Measurements from ENCODE around the gene FUCA1. TPM values are rescaled to one million over a fixed set of nuclear protein-coding genes. Genes with fewer than 3 reads are reported as not detected.

Gene FUCA1
- total RNA-seq, 1 donor from 2014 or later, result 12.6 TPM

DNA sequence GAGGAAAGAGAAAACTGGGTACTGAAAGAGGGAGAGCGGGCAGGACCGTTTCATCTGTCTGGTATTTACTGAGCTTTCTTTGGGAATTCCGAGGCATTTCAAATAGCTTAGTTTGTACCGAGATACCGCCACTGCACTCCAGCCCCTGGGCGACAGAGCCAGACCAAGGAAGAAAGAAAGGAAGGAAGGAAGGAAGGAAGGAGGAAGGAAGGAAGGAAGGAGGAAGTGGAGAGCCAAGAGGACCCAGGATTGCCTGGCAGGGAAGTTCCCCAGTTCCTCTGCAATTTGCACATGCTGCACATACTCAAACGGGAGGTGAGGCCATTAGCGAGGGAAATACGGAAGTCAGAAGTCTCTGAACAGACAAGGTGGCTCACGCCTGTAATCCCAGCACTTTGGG is 961 bp upstream of the FUCA1 start:
- H3K27me3 Mint-ChIP-seq (ENCODE audit: insufficient read depth, low read depth), result peaks cover 28% of the 10 kb centered on the region
- no peaks in the 10 kb centered on the region for H3K36me3 Mint-ChIP-seq
- H3K4me3 ChIP-seq, result no peak overlapping the region
- TF ChIP-seq EZH2 (IDR thresholded peaks at IDR 0.05) (no peak), EZH2phosphoT487 (IDR thresholded peaks at IDR 0.05) (no peak)
- TF ChIP-seq, protein P1, sequence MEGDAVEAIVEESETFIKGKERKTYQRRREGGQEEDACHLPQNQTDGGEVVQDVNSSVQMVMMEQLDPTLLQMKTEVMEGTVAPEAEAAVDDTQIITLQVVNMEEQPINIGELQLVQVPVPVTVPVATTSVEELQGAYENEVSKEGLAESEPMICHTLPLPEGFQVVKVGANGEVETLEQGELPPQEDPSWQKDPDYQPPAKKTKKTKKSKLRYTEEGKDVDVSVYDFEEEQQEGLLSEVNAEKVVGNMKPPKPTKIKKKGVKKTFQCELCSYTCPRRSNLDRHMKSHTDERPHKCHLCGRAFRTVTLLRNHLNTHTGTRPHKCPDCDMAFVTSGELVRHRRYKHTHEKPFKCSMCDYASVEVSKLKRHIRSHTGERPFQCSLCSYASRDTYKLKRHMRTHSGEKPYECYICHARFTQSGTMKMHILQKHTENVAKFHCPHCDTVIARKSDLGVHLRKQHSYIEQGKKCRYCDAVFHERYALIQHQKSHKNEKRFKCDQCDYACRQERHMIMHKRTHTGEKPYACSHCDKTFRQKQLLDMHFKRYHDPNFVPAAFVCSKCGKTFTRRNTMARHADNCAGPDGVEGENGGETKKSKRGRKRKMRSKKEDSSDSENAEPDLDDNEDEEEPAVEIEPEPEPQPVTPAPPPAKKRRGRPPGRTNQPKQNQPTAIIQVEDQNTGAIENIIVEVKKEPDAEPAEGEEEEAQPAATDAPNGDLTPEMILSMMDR (IDR thresholded peaks at IDR 0.05), result no peak
- no peaks in the 10 kb centered on the region for H3K79me2 ChIP-seq (ENCODE audit: low read depth)
- no peak overlapping the region for H3K27ac Mint-ChIP-seq
- H2AFZ ChIP-seq (replicated peaks), result no peak overlapping the region
- DNase-seq (ENCODE audit: low spot score), result no peak
- peaks cover 11% of the 10 kb centered on the region for H3K4me1 Mint-ChIP-seq
- no peak overlapping the region for H3K27ac ChIP-seq
- H3K4me1 ChIP-seq, result peaks cover 5% of the 10 kb centered on the region
- peaks cover 45% of the 10 kb centered on the region for H3K27me3 ChIP-seq
- H3K4me3 Mint-ChIP-seq, result peak overlapping the region; percentile 88
- no peak overlapping the region for H3K4me2 ChIP-seq
- H3F3A ChIP-seq (ENCODE audit: low read depth), result no peaks in the 10 kb centered on the region
- no peaks in the 10 kb centered on the region for H3K36me3 ChIP-seq
- no peaks in the 10 kb centered on the region for H3K9me3 ChIP-seq (ENCODE audit: low read depth)
- peaks cover 7% of the 10 kb centered on the region for H4K20me1 ChIP-seq (ENCODE audit: low read depth)
- no peaks in the 10 kb centered on the region for H3K9me3 Mint-ChIP-seq
- no peak overlapping the region for H3K9ac ChIP-seq

DNA sequence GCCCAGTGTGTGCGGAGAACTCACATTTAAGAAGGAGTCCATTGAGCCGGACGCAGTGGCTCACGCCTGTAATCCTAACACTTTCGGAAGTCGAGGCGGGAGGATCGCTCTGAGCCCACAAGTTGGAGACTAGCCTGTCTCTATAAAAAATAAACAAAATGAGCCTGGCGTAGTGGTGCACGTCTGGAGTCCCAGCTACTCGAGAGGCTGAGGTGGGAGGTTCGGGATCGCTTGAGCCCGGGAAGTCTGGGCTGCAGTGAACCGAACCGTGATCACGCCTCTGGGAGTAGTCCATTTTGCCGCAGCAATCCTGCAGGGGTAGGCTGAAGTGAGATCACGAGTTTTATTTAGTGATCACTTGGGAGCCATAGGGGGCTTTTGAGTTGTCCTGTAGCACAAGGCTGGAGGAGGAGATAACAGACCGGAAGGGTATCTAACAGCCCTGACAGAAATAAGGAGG is 497 bp upstream of the FUCA1 start:
- Mint-ChIP-seq H3K4me1 (peaks cover 11% of the 10 kb centered on the region), H3K27ac (peak overlapping the region; percentile 4), H3K36me3 (no peaks in the 10 kb centered on the region), H3K27me3 (ENCODE audit: insufficient read depth, low read depth) (peaks cover 28% of the 10 kb centered on the region), H3K4me3 (peak overlapping the region; percentile 88), H3K9me3 (no peaks in the 10 kb centered on the region)
- Histone ChIP-seq H3K9me3 (ENCODE audit: low read depth) (no peaks in the 10 kb centered on the region), H2AFZ (replicated peaks) (peak overlapping the region; percentile 77), H4K20me1 (ENCODE audit: low read depth) (peaks cover 7% of the 10 kb centered on the region), H3K27ac (no peak overlapping the region), H3K36me3 (no peaks in the 10 kb centered on the region), H3F3A (ENCODE audit: low read depth) (no peaks in the 10 kb centered on the region), H3K79me2 (ENCODE audit: low read depth) (no peaks in the 10 kb centered on the region), H3K9ac (no peak overlapping the region), H3K27me3 (peaks cover 45% of the 10 kb centered on the region), H3K4me3 (peak overlapping the region; percentile 60), H3K4me1 (peaks cover 5% of the 10 kb centered on the region), H3K4me2 (peak overlapping the region; percentile 46)
- no peak for TF ChIP-seq EZH2 (IDR thresholded peaks at IDR 0.05)
- TF ChIP-seq, protein P1 (IDR thresholded peaks at IDR 0.05), result no peak
- no peak for TF ChIP-seq EZH2phosphoT487 (IDR thresholded peaks at IDR 0.05)
- DNase-seq (ENCODE audit: low spot score), result no peak

DNA sequence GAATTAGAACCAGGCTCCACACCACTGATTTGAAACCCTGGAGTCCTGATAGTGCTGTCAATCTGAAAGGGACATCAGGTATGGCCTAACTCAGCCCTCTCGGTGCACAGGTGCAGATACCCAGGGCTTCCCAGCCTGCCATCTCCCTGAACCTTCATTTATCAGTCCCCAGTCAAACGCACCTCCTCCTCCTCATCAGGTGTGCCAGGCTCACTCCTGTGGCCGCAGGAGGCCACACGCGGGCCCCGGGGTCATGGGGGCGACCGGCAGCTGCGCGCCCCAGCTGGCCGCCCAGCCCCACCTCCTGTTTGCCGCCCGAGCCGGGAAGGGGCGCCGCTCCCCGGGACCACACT is 572 bp downstream of the FUCA1 start:
- no peaks in the 10 kb centered on the region for H3F3A ChIP-seq (ENCODE audit: low read depth)
- H3K4me1 ChIP-seq, result peaks cover 5% of the 10 kb centered on the region
- peaks cover 7% of the 10 kb centered on the region for H4K20me1 ChIP-seq (ENCODE audit: low read depth)
- H3K27ac ChIP-seq, result no peak overlapping the region
- Mint-ChIP-seq H3K36me3 (no peaks in the 10 kb centered on the region), H3K27ac (no peak overlapping the region), H3K4me1 (peaks cover 11% of the 10 kb centered on the region), H3K27me3 (ENCODE audit: insufficient read depth, low read depth) (peaks cover 28% of the 10 kb centered on the region), H3K4me3 (peak overlapping the region; percentile 88), H3K9me3 (no peaks in the 10 kb centered on the region)
- H3K36me3 ChIP-seq, result no peaks in the 10 kb centered on the region
- peaks cover 45% of the 10 kb centered on the region for H3K27me3 ChIP-seq
- DNase-seq (ENCODE audit: low spot score), result no peak
- H2AFZ ChIP-seq (replicated peaks), result peak overlapping the region; percentile 65
- no peak overlapping the region for H3K9ac ChIP-seq
- peak overlapping the region; percentile 60 for H3K4me3 ChIP-seq
- peak overlapping the region; percentile 83 for H3K4me2 ChIP-seq
- TF ChIP-seq, protein P1 (IDR thresholded peaks at IDR 0.05), result no peak
- TF ChIP-seq EZH2phosphoT487 (IDR thresholded peaks at IDR 0.05) (no peak), EZH2 (IDR thresholded peaks at IDR 0.05) (no peak)
- H3K9me3 ChIP-seq (ENCODE audit: low read depth), result no peaks in the 10 kb centered on the region
- H3K79me2 ChIP-seq (ENCODE audit: low read depth), result no peaks in the 10 kb centered on the region

Measured in neural progenitor cell (in vitro differentiated cells).